HepG2 (cell line): ENCODE data around the gene MNT. TPM values are rescaled to one million over a fixed set of nuclear protein-coding genes. Genes with fewer than 3 reads are reported as not detected.

ENCODE experiments used
- ATAC-seq: fragments of 200-7000 bp; cut with Tn5 transposase; 3 replicates; pipeline ENCODE4 v1.9.1; 2020; ENCODE audit warnings: mild to moderate bottlenecking, moderate library complexity
- BruUV-seq: library from RNA; stranded (reverse); fragments of 400-500 nt; replicated peaks from 2 replicates; lab custom pipeline; 2021; lab: Mats Ljungman, UMichigan
- CTCF ChIA-PET: fragments of 300-600 bp; formaldehyde crosslinking; extraction: SDS; loops from one replicate; lab custom pipeline; 2021; ENCODE audit warnings: low total read pairs, inconsistent platforms, low intra/inter-chr PET ratio; lab: Yijun Ruan, JAX
- POLR2A ChIA-PET: fragments of 350-600 bp; sonication (Branson Sonifier 250); formaldehyde crosslinking; loops from one replicate; lab custom pipeline; 2020; ENCODE audit warnings: antibody characterized with exemption, inconsistent platforms; lab: Yijun Ruan, JAX
- DNase-seq: peaks from one replicate; pipeline ENCODE4 v3.0.0-alpha.2; 2015; ENCODE audit warnings: low spot score
- FAIRE-seq: peaks from 3 replicates; lab custom pipeline; 2011; peaks lifted over from hg19 to GRCh38; lab: Jason Lieb, UNC
- H2AFZ ChIP-seq: one replicate; pipeline ENCODE4 v1.6.1; 2011; ENCODE audit warnings: low read length, inconsistent platforms
- H3K27ac ChIP-seq: fragments of 300-600 bp; 3 replicates; pipeline ENCODE4 v1.8.0; 2011; ENCODE audit warnings: mixed run types, mild to moderate bottlenecking, mixed read lengths, low read length, inconsistent platforms; ENCODE audit not compliant: insufficient read depth; ENCODE audit errors: extremely low read length
- H3K27me3 ChIP-seq, 2 experiments: fragments of 200-600 bp in 1 of 2; 2 replicates in 1 of 2; 3 replicates in 1 of 2; pipeline versions ENCODE4 v1.6.0 to v1.8.0; 2011; ENCODE audit warnings: low read length in 2 of 2, mild to moderate bottlenecking in 2 of 2, moderate library complexity in 2 of 2, inconsistent platforms in 1 of 2; ENCODE audit not compliant: insufficient read depth in 2 of 2, control insufficient read depth in 1 of 2
- H3K36me3 ChIP-seq, 2 experiments: fragments of 200-600 bp in 1 of 2; replicated peaks in 1 of 2; 2 replicates in 1 of 2; 3 replicates in 1 of 2; pipeline versions ENCODE4 v1.5.1 to v1.8.0; 2011; ENCODE audit warnings: low read length in 2 of 2, inconsistent platforms in 1 of 2; ENCODE audit not compliant: insufficient read depth in 2 of 2, control insufficient read depth in 1 of 2
- H3K4me1 ChIP-seq: 2 replicates; pipeline ENCODE4 v1.5.1; 2012; ENCODE audit warnings: low read length, inconsistent platforms; ENCODE audit not compliant: insufficient read depth
- H3K4me2 ChIP-seq: 2 replicates; pipeline ENCODE4 v1.6.0; 2011; ENCODE audit warnings: low read depth, low read length, inconsistent platforms
- H3K4me3 ChIP-seq, 3 experiments: fragments of 200-600 bp in 1 of 3; sonication (generic), shearing (Covaris generic) in 1 of 3; replicated peaks in 1 of 3; 2 replicates each; pipeline ENCODE4 v1.5.1; 2011 to 2016; ENCODE audit warnings: low read length in 3 of 3, inconsistent platforms in 2 of 3, low read depth in 2 of 3, mild to moderate bottlenecking in 2 of 3, control low read depth in 1 of 3, mixed read lengths in 1 of 3; ENCODE audit not compliant: insufficient read depth in 1 of 3
- H3K79me2 ChIP-seq: one replicate; pipeline ENCODE4 v1.6.1; 2011; ENCODE audit warnings: low read length, inconsistent platforms; ENCODE audit not compliant: insufficient read depth
- H3K9ac ChIP-seq: 2 replicates; pipeline ENCODE4 v1.6.0; 2011; ENCODE audit warnings: mild to moderate bottlenecking, low read depth, low read length, inconsistent platforms; ENCODE audit not compliant: insufficient read depth
- H3K9me3 ChIP-seq: 2 replicates; pipeline ENCODE4 v1.5.1; 2012; ENCODE audit warnings: mild to moderate bottlenecking, low read length
- H4K20me1 ChIP-seq: 2 replicates; pipeline ENCODE4 v1.6.0; 2011; ENCODE audit warnings: inconsistent platforms, mild to moderate bottlenecking, low read length, moderate library complexity; ENCODE audit not compliant: insufficient read depth
- ETV5 ChIP-seq: IDR thresholded peaks from 2 replicates; pipeline ENCODE4 v1.6.1; 2018; ENCODE audit warnings: missing biosample characterization, missing genetic modification reagents, inconsistent platforms, borderline replicate concordance
- FLYWCH1 ChIP-seq: sonication (generic); formaldehyde crosslinking; IDR thresholded peaks from 2 replicates; pipeline ENCODE4 v1.8.1; 2023; ENCODE audit warnings: mild to moderate bottlenecking, missing genetic modification reagents
- JUN ChIP-seq: sonication (generic); formaldehyde crosslinking; IDR thresholded peaks from 2 replicates; pipeline ENCODE4 v1.4.0; 2020; ENCODE audit warnings: mild to moderate bottlenecking, missing genetic modification reagents
- SP4 ChIP-seq: sonication (generic); formaldehyde crosslinking; IDR thresholded peaks from 2 replicates; pipeline ENCODE4 v1.8.1; 2023; ENCODE audit warnings: mild to moderate bottlenecking, missing genetic modification reagents
- ZGPAT ChIP-seq: IDR thresholded peaks from 2 replicates; pipeline ENCODE4 v1.6.1; 2016; ENCODE audit warnings: mild to moderate bottlenecking
- ZNF430 ChIP-seq: sonication (generic); formaldehyde crosslinking; IDR thresholded peaks from 2 replicates; pipeline ENCODE4 v1.9.0; 2021; ENCODE audit warnings: mild to moderate bottlenecking, missing genetic modification reagents
- ZNF605 ChIP-seq: sonication (generic); formaldehyde crosslinking; IDR thresholded peaks from 2 replicates; pipeline ENCODE4 v1.8.0; 2022; ENCODE audit warnings: mild to moderate bottlenecking, missing genetic modification reagents
- ZNF768 ChIP-seq: sonication (generic); formaldehyde crosslinking; IDR thresholded peaks from 2 replicates; pipeline ENCODE4 v1.4.0; 2020; ENCODE audit warnings: missing genetic modification reagents
- WGBS: methylation state at CpG from one replicate; pipeline ENCODE4 v1.1.6; 2017; ENCODE audit warnings: low lambda C conversion rate; 5-methylcytosine and 5-hydroxymethylcytosine counted together
- in situ Hi-C: cut with HindIII; loops from 2 replicates; pipeline ENCODE4 v1.10.0; 2017; ENCODE audit warnings: low pct_unique_long_range_greater_than_20kb; ENCODE audit not compliant: extremely low pct_ligation_motif_present
- intact Hi-C: fragments of 100-400 bp; cut with micrococcal nuclease; formaldehyde crosslinking; loops from one replicate; pipeline ENCODE4 v1.10.0; 2022; ENCODE audit not compliant: unreplicated experiment
- polyA plus RNA-seq, 8 experiments: library from polyadenylated mRNA; depleted of rRNA in 3 of 8; stranded (reverse) in 7 of 8; unstranded in 1 of 8; fragments of >200 nt; fragmentation: Illumina TruSeq in 4 of 8; extraction: Trizol in 4 of 8; gene quantifications; 2 replicates each; pipeline versions ENCODE4 v1.2.1 to v1.2.3, GENCODE V29; 2011 to 2016; ENCODE audit warnings: low read depth in 4 of 8, missing spikeins in 1 of 8, mixed read lengths in 1 of 8; ENCODE audit not compliant: insufficient read depth in 1 of 8
- total RNA-seq, 5 experiments: library from RNA; depleted of rRNA; stranded (reverse); fragments of >200 nt; fragmentation: Illumina TruSeq; extraction: Trizol; gene quantifications; 2 replicates each; pipeline ENCODE4 v1.2.3, GENCODE V29; 2016; ENCODE audit warnings: low read depth in 1 of 5

The MNT gene
- total and polyA plus RNA-seq, 2 of the 13 experiments (the other 11 are each of a cell fraction or from before 2014, with no cell fraction given): 2.1 to 3.5 TPM

GRCh38 chr17:2391597-2392251, 9.1 kb downstream of the MNT start:
- ChIA-PET POLR2A (interaction anchor here (0.7 to 2.9 kb wide), 4 partner anchors 9 to 55 kb away, joined by 3 to 10 read pairs (median 3); partner anchors contain the start of genes SGSM2 and TSR1), CTCF (no interaction called here)
- Histone ChIP-seq H3K36me3 (peaks cover 4 to 12% of the 10 kb centered on the region in 2 experiments; a peak in 2 of 5 replicates), H3K4me1 (peaks cover 36% of the 10 kb centered on the region), H4K20me1 (peaks cover 32% of the 10 kb centered on the region), H3K4me3 (peak overlapping the region; percentile 50 to 72 (median 62); a peak in 5 of 6 replicates), H3K27ac (peak overlapping the region; percentile 69), H3K9me3 (no peaks in the 10 kb centered on the region), H3K79me2 (peaks cover 17% of the 10 kb centered on the region), H3K27me3 (no peaks in the 10 kb centered on the region), H2AFZ (no peak overlapping the region), H3K9ac (peak overlapping the region; percentile 75), H3K4me2 (peak overlapping the region; percentile 94)
- intact Hi-C loops: loop anchor here (1.0 kb wide), 1 partner anchor 10 kb away; the partner anchor contains the start of gene MNT
- in situ Hi-C loops: no loop called here
- no TSS peak for BruUV-seq
- 63% methylated on average over 18 of the region's 18 CpGs for WGBS
- no peak; the same call in 2 of the 3 replicates for ATAC-seq
- no peak for DNase-seq
- no peak for FAIRE-seq
- TF ChIP-seq SP4 (CRISPR knock-in tag) (peak; percentile 29), ZNF768 (0 out of 2 replicates have a peak, but pooled peaks have one; percentile 56), FLYWCH1 (CRISPR knock-in tag) (no peak), JUN (no peak), ETV5 (0 out of 2 replicates have a peak, but pooled peaks have one; percentile 18), ZGPAT (CRISPR knock-in tag) (no peak), ZNF605 (CRISPR knock-in tag) (0 out of 2 replicates have a peak, but pooled peaks have one; percentile 27), ZNF430 (0 out of 2 replicates have a peak, but pooled peaks have one; percentile 55)
